SH-SY5Y (cell line): Measurements from ENCODE around the gene SACS.

ENCODE experiments used
- GATA2 ChIP-seq: IDR thresholded peaks from 2 replicates; pipeline ENCODE4 v1.6.1; 2011; ENCODE audit warnings: mild to moderate bottlenecking, low read depth, low read length
- GATA3 ChIP-seq: IDR thresholded peaks from 2 replicates; pipeline ENCODE4 v1.6.1; 2011; ENCODE audit warnings: low read depth, mild to moderate bottlenecking, low read length, moderate library complexity

- no peak for TF ChIP-seq GATA2
- no peak for TF ChIP-seq GATA3
Measured at GRCh38 chr13:23477101-23477500, 43.6 kb upstream of the SACS start.
